GM12872 (cell line): ENCODE data around the gene SLIT3.

ENCODE experiments used
- CTCF ChIP-seq: IDR thresholded peaks from 3 replicates; pipeline ENCODE4 v1.5.1; 2011; ENCODE audit warnings: low read depth, mild to moderate bottlenecking, low read length, moderate library complexity; ENCODE audit not compliant: insufficient read depth

The SLIT3 gene

GRCh38 chr5:168858994-168859393 is 441.9 kb downstream of the SLIT3 start:
- TF ChIP-seq CTCF: no peak

GRCh38 chr5:168858371-168858770 is 442.6 kb downstream of the SLIT3 start:
- no peak for TF ChIP-seq CTCF

GRCh38 chr5:168853972-168854371 is 447.0 kb downstream of the SLIT3 start:
- no peak for TF ChIP-seq CTCF

GRCh38 chr5:168852329-168852728 is 448.6 kb downstream of the SLIT3 start:
- no peak for TF ChIP-seq CTCF

- TF ChIP-seq CTCF: no peak
Observed at GRCh38 chr5:168851902-168852321, 449.0 kb downstream of the SLIT3 start.

GRCh38 chr5:168850683-168851082 is 450.3 kb downstream of the SLIT3 start:
- TF ChIP-seq CTCF: no peak

- no peak for TF ChIP-seq CTCF
Observed at GRCh38 chr5:168848569-168848968, 452.4 kb downstream of the SLIT3 start.
